ENCODE measurements around the gene LBHD2. TPM values are rescaled to one million over a fixed set of nuclear protein-coding genes. Genes with fewer than 3 reads are reported as not detected.

LBHD2 gene
- total RNA-seq (2021; ENCODE audit: unreplicated experiment) (not detected), Bru-seq, nascent RNA (not detected), BruChase-seq, experiment 1, labeled RNA remaining after a 6-hour chase (not detected), BruChase-seq, experiment 2, labeled RNA remaining after a 2-hour chase (not detected)
- not detected in 2 replicates for polyA plus RNA-seq (2012)
- long read RNA-seq: 0 reads

GRCh38 chr14:103084021-103084919, at the start of gene LBHD2:
TSS of gene LBHD2 (plus strand) at chr14:103084210. CDS start at chr14:103086013, 1,803 bp downstream.
- Histone ChIP-seq H3K4me1 (ENCODE audit: control insufficient read depth in 1 of 2, insufficient read depth in 2 of 2, low read length in 2 of 2) (no peaks in the 10 kb centered on the region), H3K4me3 (replicated peaks in 1 of 2; ENCODE audit: low read depth in 1 of 2, low read length in 2 of 2) (no peak within 1 kb of the TSS), H3K9me2 (ENCODE audit: insufficient read depth) (no peaks in the 10 kb centered on the region), H3K4me2 (ENCODE audit: low read length) (no peak within 1 kb of the TSS), H3K9ac (ENCODE audit: low read length) (no peak within 1 kb of the TSS), H2AFZ (ENCODE audit: low read depth, low read length, poor library complexity, severe bottlenecking) (no peak within 1 kb of the TSS), H3K79me2 (ENCODE audit: insufficient read depth, low read length) (no peaks in the 10 kb centered on the region), H3K27ac (ENCODE audit: low read depth, low read length) (no peak within 1 kb of the TSS), H4K20me1 (ENCODE audit: insufficient read depth) (no peaks in the 10 kb centered on the region), H3K36me3 (ENCODE audit: control insufficient read depth in 1 of 2, insufficient read depth in 2 of 2, low read length in 2 of 2) (no peaks in the 10 kb centered on the region), H3K27me3 (ENCODE audit: insufficient read depth, low read length) (no peaks in the 10 kb centered on the region), H3K9me3 (ENCODE audit: control insufficient read depth in 1 of 2, insufficient read depth in 1 of 2, low read depth in 1 of 2, low read length in 2 of 2) (no peaks in the 10 kb centered on the region)
- BruUV-seq (replicated peaks): no TSS peak
- no peak for TF ChIP-seq CBX3 (IDR thresholded peaks at IDR 0.05; ENCODE audit: low read depth)
- TF ChIP-seq JUND (IDR thresholded peaks at IDR 0.05): no peak
- no peak for TF ChIP-seq ZFX (IDR thresholded peaks at IDR 0.05)
- TF ChIP-seq CEBPB (IDR thresholded peaks at IDR 0.05; ENCODE audit: low read depth): no peak
- TF ChIP-seq TCF7L2 (IDR thresholded peaks at IDR 0.05; ENCODE audit: borderline replicate concordance, extremely low read depth, insufficient read depth, insufficient read length): no peak
- no peak for TF ChIP-seq EZH2phosphoT487 (IDR thresholded peaks at IDR 0.05; ENCODE audit: borderline replicate concordance)
- TF ChIP-seq POLR2AphosphoS5 (IDR thresholded peaks at IDR 0.05; ENCODE audit: low read depth, low read length): no peak
- no peak for TF ChIP-seq POLR2A (IDR thresholded peaks at IDR 0.05; ENCODE audit: borderline replicate concordance, extremely low read depth, insufficient read depth, insufficient read length)
- no peak for TF ChIP-seq SP1 (IDR thresholded peaks at IDR 0.05; ENCODE audit: low read depth)
- TF ChIP-seq ZNF274 (IDR thresholded peaks at IDR 0.05; ENCODE audit: low read depth, low read length): no peak
- TF ChIP-seq MAX (IDR thresholded peaks at IDR 0.05): no peak
- DNase-seq (ENCODE audit: low read depth, low spot score) (no peak), ATAC-seq (no peak)
- CTCF ChIA-PET: no interaction called here
- RAD21 ChIA-PET (ENCODE audit: low non-redundant PET in 1 of 2, low total read pairs in 2 of 2, uncharacterized antibody in 2 of 2, unreplicated experiment in 2 of 2): no interaction called here
- intact Hi-C loops (cut with micrococcal nuclease): no loop called here
- POLR2A ChIA-PET: no interaction called here
